H1 (cell line): Measurements from ENCODE around the gene KIF23. TPM values are rescaled to one million over a fixed set of nuclear protein-coding genes. Genes with fewer than 3 reads are reported as not detected.

Experiments used
- CHD2 ChIP-seq: IDR thresholded peaks from 2 replicates; pipeline ENCODE4 v1.6.1; 2012; ENCODE audit warnings: low read length, improper control_type of control experiment
- GTF2F1 ChIP-seq: IDR thresholded peaks from 2 replicates; pipeline ENCODE4 v1.6.1; 2012; ENCODE audit warnings: low read depth, low read length, improper control_type of control experiment, borderline replicate concordance
- POLR2A ChIP-seq, 2 experiments: IDR thresholded peaks; 1 replicate in 1 of 2; 2 replicates in 1 of 2; pipeline ENCODE4 v1.6.1; 2011; ENCODE audit warnings: low read depth in 2 of 2, low read length in 2 of 2, mild to moderate bottlenecking in 2 of 2; ENCODE audit errors: control extremely low read depth in 1 of 2
- POLR2AphosphoS5 ChIP-seq: IDR thresholded peaks from 2 replicates; pipeline ENCODE4 v1.6.1; 2011; ENCODE audit warnings: low read depth, low read length
- SP4 ChIP-seq: IDR thresholded peaks from 2 replicates; pipeline ENCODE4 v1.6.1; 2012; ENCODE audit warnings: low read length, inconsistent platforms
- TCF12 ChIP-seq: IDR thresholded peaks from 2 replicates; pipeline ENCODE4 v1.6.1; 2011; ENCODE audit warnings: low read depth, mild to moderate bottlenecking, low read length
- polyA plus RNA-seq, 7 experiments: library from polyadenylated mRNA; depleted of rRNA in 3 of 7; stranded (reverse) in 5 of 7; unstranded in 2 of 7; fragments of >200 nt in 5 of 7; fragments of 200-250 nt in 2 of 7; gene quantifications; 1 replicate in 5 of 7; 2 replicates in 1 of 7; 4 replicates in 1 of 7; pipeline versions ENCODE4 v1.2.1 to v1.2.3, GENCODE V29; 2011 to 2013; ENCODE audit warnings: missing spikeins in 2 of 7, mixed read lengths in 2 of 7
- total RNA-seq: library from RNA; stranded (reverse); fragmentation: NEBNext Ultra II Directional; extraction: Animal tissue kit (Norgen Biotek cat#: 25700); gene quantifications from 2 replicates; pipeline ENCODE4 v1.2.1, GENCODE V29; 2021

The KIF23 gene
- total and polyA plus RNA-seq, 2 of the 8 experiments (the other 6 are each of a cell fraction or from before 2014, with no cell fraction given) = 26.2 to 77.4 TPM

DNA sequence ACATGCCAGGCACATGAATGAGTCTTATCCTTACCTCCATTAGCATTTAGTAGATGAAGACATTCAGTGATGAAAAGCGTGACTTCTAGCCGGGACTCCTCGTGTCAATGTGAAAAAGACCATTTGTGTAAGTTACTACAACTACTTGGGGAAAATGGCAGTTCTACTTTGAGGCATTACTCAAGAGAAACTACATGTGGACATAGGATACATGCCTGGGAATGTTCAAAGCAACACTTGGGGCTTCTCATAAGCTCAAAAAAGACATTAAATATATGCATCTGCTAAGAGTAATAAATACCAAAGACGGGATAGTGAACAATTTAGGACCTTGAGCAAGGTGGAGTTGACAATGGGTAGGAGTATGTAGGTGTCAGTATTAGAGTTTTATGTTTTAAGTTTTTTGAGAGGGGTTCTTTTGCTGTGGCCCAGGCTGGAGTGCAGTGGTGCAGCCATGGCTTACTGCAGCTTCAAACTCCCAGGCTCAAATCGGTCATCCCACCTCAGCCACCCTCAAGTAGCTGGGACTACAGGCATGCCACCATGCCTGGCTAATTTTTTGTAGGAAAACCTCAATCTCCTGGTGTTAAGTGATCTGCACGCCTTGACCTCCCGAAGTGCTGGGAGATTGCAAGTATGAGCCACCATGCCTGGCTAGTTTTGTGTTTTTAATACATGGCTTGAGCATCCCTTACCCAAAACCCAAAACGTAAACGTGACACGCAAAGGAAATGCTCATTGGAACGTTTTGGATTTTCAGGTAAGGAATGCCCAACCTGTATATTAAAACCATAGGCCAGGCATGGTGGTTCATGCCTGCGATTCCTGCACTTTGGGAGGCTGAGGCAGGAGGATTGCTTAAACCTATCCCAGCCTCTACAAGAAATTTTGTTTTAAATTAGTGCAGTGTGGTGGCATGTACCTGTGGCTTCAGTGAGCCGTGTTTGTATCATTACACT, 42.3 kb downstream of the KIF23 start (continued):
- TF ChIP-seq TCF12 = no peak
- TF ChIP-seq SP4 = no peak
- TF ChIP-seq POLR2A (IDR thresholded peaks at IDR 0.05; ENCODE audit: control extremely low read depth in 1 of 2, low read depth in 2 of 2, low read length in 2 of 2) = peak; percentile 9 to 64
- TF ChIP-seq GTF2F1 = no peak
- TF ChIP-seq POLR2AphosphoS5 = peak; percentile 44
- TF ChIP-seq CHD2 = no peak
